HUES64 (cell line): ENCODE measurements around the gene ANXA9.

Experiments used
- H3K27ac ChIP-seq: 2 replicates; pipeline ENCODE4 v1.7.0; 2013; ENCODE audit warnings: low read depth, low read length, inconsistent platforms
- H3K27me3 ChIP-seq: 2 replicates; pipeline ENCODE4 v1.6.1; 2013; ENCODE audit warnings: mild to moderate bottlenecking, low read length; ENCODE audit not compliant: insufficient read depth
- H3K36me3 ChIP-seq: 2 replicates; pipeline ENCODE4 v1.6.1; 2013; ENCODE audit warnings: mild to moderate bottlenecking, low read length; ENCODE audit not compliant: insufficient read depth
- H3K4me1 ChIP-seq: 2 replicates; pipeline ENCODE4 v1.6.1; 2013; ENCODE audit warnings: mild to moderate bottlenecking, low read length, moderate library complexity; ENCODE audit not compliant: insufficient read depth
- H3K4me3 ChIP-seq: 2 replicates; pipeline ENCODE4 v1.5.1; 2013; ENCODE audit warnings: mild to moderate bottlenecking, low read length, moderate library complexity
- H3K9ac ChIP-seq: 2 replicates; pipeline ENCODE4 v1.6.1; 2013; ENCODE audit warnings: mild to moderate bottlenecking, low read depth, low read length
- H3K9me3 ChIP-seq: 2 replicates; pipeline ENCODE4 v1.6.1; 2013; ENCODE audit warnings: low read depth, low read length; ENCODE audit not compliant: insufficient read depth
- WGBS: fragments of 150-250, 120-280 bp; methylation state at CpG from one replicate; pipeline ENCODE4 v1.1.7; 2013; ENCODE audit warnings: missing lambda C conversion rate; 5-methylcytosine and 5-hydroxymethylcytosine counted together

ANXA9 gene

DNA sequence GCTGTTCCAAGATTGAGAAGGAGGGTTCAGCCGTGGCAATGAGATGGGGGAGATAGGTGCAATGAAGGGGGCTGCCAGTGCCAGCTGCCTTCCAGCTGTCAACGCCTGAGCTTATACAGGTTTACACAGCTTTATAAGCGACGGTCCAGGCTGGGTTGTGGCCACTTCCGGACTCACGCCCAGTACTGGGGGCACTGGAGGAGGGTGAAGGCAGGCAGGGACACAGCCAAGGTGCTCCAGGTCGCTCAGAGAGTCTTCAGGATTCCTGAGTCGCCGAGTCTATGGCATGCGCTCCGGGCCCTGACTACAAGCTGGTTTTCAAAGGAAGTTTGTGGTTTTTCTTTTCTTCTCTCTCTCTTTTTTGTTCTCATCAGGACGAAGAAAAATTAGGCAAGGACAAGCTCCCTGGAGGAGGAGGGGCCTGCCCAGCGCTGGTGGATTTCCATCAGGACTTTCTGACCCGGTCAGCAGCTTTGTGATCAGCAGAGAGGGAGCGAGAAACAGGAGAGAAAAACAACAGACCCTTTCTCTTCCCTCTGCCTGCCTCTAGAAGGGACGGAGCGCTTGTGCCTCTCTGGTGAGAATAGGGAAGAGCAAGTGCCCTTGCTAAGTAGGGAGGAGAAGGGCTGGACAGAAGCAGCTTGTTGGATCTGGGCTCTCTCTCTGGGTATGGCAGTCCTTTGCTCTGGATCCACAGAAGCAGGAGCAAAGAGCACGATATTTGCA, 24.4 kb downstream of the ANXA9 start, which contains the start of gene MINDY1:
TSS of gene MINDY1 (minus strand) at position 576 of the 726 bp plus-strand sequence. CDS start 4,285 bp downstream, outside the sequence.
- Histone ChIP-seq H3K9ac (peak within 1 kb of the TSS; percentile 62), H3K4me1 (peaks cover 22% of the 10 kb centered on the region), H3K27me3 (no peaks in the 10 kb centered on the region), H3K27ac (peak within 1 kb of the TSS; percentile 68; the same call in 1 of the 2 replicates), H3K36me3 (no peaks in the 10 kb centered on the region), H3K9me3 (no peaks in the 10 kb centered on the region), H3K4me3 (peak within 1 kb of the TSS; percentile 83)
- whole genome bisulfite sequencing, result 13% methylated on average over 18 of the region's 18 CpGs

DNA sequence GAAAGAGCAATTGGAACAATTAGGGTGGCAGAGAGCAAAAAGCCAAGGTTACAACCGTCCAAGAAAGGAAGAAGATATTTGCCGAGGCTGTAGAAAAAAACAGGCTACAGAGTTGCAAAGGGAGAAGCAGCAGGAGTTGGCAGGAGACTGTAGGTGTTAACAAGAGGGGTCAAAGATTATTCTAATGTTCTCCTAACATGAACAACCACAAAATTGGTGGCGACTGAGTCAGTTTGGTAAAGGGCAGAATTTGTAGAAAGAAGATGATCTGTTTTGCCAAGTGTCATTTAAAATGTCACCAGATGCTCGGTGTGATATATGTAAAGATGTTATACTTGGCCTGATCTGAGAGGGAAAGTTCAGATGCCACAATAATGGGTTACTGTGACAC, 25.8 kb downstream of the ANXA9 start:
- H3K4me1 ChIP-seq, result peaks cover 22% of the 10 kb centered on the region
- no peaks in the 10 kb centered on the region for H3K36me3 ChIP-seq
- H3K4me3 ChIP-seq, result peak overlapping the region; percentile 83
- peak overlapping the region; percentile 62 for H3K9ac ChIP-seq
- no peaks in the 10 kb centered on the region for H3K9me3 ChIP-seq
- 29% methylated on average over 4 of the region's 4 CpGs for WGBS
- H3K27ac ChIP-seq, result peak overlapping the region; percentile 68; the same call in 1 of the 2 replicates
- no peaks in the 10 kb centered on the region for H3K27me3 ChIP-seq

DNA sequence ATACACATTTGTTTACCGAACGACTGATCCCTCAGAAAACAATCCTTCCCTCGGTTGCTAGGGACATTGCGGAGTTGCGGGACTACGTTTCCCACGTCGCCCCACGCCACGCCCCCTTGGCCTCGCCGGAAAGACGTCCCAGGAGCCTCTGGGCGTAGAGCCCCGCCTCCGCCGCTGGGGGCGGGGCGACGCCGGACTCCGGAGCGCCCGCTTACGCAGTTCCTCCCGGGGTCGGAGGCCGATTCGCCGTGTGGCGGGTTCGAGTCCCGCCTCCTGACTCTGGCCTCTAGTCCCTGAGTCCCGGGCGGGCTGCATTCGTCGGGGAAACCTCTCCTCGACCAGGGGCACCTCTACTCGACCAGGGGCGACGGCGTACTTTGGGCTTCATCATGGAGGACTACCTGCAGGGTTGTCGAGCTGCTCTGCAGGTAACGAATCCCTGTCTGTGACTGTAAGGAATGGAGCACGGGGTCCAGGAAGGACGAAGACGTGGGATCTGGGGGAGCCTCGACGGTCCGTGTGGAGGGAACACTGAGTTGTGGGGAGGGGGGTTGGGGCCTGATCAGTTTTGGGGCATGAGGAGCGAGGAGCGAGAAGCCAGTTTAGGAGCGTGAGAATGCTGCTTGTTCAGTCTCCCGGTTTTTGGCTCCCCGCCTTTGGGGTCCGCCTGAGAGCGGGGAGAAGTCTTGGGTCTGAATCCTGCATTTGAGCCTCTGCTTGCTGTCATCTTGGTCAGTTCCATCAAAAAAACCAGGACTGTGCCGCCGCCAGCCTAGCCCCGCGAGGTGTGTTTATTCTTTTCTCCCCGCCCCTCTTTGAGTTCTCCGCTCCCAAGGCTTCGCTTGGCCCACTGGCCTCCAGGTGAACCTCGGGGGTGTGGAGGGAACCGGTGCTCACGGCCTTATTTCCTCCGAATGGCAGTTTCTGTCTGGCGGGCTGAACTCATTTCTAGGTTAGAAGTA, 26.4 kb downstream of the ANXA9 start, which contains the start of gene PRUNE1:
TSS of gene PRUNE1 (plus strand) at position 206 of the 962 bp plus-strand sequence. CDS start at position 390, 184 bp downstream.
- peak within 1 kb of the TSS; percentile 68; the same call in 1 of the 2 replicates for H3K27ac ChIP-seq
- H3K36me3 ChIP-seq, result no peaks in the 10 kb centered on the region
- H3K4me3 ChIP-seq, result peak within 1 kb of the TSS; percentile 83
- WGBS, result 2% methylated on average over 68 of the region's 69 CpGs
- peak within 1 kb of the TSS; percentile 74 for H3K9ac ChIP-seq
- peaks cover 22% of the 10 kb centered on the region for H3K4me1 ChIP-seq
- H3K27me3 ChIP-seq, result no peaks in the 10 kb centered on the region
- H3K9me3 ChIP-seq, result no peaks in the 10 kb centered on the region

DNA sequence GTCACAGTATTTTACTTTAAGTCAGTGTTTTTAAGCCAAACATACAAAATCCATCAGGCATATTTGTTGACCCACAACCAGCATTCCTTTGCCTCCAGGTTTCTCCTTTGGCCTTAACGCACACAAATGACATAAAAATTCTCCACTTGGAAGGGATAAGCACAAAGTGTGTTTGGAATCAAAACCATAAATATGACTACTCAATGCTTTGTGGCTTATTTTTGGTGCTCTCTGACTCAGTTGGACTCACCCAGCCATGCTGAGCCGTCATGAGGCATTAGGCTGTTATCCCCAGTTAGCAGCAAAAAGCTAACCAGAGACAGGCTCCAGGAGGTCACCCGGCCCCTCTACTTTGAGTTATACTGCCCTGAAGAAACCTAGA, 27.1 kb downstream of the ANXA9 start:
- Histone ChIP-seq H3K9ac (no peak overlapping the region), H3K4me1 (peaks cover 22% of the 10 kb centered on the region), H3K27me3 (no peaks in the 10 kb centered on the region), H3K36me3 (no peaks in the 10 kb centered on the region), H3K9me3 (no peaks in the 10 kb centered on the region), H3K4me3 (peak overlapping the region; percentile 83), H3K27ac (no peak overlapping the region)
- WGBS, result 76% methylated on average over 3 of the region's 3 CpGs

DNA sequence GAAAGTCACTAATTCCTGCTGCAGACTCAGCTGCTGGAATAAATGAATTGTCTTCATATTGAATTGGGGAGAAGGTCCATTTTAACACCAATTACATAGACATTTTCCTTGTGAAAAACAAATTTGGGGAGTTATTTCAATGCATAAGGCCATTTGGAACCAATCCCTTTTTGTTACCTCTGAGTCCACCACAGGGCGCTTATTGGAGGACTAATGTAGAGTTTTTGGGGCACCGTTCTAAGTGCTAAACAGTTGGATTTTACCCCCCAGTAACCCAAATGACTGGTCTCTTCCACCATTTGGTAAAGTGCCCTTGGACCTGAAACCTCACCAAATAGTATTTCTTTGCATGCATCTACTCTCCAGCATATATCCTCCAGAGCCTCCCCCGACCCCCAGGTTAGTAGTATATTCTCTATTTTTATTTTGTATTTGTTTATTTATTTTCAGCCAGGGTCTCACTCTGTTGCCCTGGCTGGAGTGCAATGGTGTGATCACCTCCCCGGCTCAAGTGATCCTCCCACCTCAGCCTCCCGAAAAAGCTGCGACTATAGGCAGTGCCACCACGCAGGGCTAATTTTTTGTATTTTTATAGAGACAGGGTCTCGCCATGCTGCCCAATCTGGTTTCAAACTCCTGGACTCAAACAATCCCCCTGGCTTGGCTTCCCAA, 27.7 kb downstream of the ANXA9 start:
- H3K36me3 ChIP-seq, result no peaks in the 10 kb centered on the region
- H3K4me1 ChIP-seq, result peaks cover 22% of the 10 kb centered on the region
- H3K4me3 ChIP-seq, result no peak overlapping the region
- H3K9me3 ChIP-seq, result no peaks in the 10 kb centered on the region
- no peaks in the 10 kb centered on the region for H3K27me3 ChIP-seq
- H3K27ac ChIP-seq, result no peak overlapping the region
- WGBS, result 95% methylated on average over 7 of the region's 8 CpGs
- no peak overlapping the region for H3K9ac ChIP-seq

DNA sequence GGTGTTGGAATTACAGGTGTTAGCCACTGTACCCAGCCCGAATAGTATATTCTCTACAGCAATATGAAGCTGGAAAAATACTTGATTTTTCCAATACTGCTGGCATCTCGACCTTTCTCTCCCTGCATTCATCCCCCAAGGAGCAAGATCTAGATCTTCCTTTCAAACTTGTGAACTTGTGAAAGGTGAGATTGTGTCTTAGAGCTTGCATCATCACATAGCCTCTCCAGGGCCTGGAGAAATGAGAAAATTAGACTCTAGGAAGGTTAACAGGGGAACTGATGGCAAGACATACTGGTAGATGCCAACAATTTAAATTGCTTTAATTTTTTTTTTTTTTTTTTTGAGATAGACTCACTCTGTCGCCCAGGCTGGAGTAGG, 28.2 kb downstream of the ANXA9 start:
- WGBS, result 95% methylated on average over 3 of the region's 3 CpGs
- Histone ChIP-seq H3K9ac (no peak overlapping the region), H3K4me1 (peaks cover 21% of the 10 kb centered on the region), H3K27ac (no peak overlapping the region), H3K27me3 (no peaks in the 10 kb centered on the region), H3K9me3 (no peaks in the 10 kb centered on the region), H3K36me3 (no peaks in the 10 kb centered on the region), H3K4me3 (no peak overlapping the region)

DNA sequence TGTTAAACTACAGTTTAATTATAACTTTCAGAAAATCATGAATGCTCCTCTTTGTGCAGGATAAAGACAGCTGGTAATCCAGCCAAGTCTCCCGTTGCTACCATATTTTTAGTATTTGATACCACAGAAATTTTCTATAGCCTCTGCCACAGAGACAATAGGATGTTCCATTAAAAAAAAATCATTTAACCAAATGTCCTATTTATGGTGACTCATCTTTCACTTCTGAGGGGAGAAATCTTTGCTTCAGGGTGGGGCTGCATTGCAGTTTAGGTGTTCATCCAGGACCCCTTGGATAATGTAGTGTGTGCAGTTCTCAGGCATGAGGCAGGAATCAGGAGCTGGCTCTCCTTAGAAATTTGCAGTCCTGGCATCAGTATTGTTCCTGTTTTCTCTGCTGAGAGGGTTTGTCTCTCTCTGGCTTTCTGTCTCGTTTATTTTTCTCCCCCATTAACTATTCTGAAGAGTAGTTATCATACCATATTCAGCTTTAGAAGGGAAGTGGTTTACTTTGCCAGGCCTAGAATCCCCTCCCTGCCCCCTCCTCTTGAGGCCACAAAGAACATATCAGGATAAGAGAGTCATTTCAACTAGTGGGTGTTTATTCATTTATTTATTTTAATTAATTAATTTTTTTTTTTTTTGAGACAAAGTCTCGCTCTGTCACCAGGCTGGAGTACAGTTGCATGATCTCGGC, 29.2 kb downstream of the ANXA9 start:
- Histone ChIP-seq H3K36me3 (no peaks in the 10 kb centered on the region), H3K27me3 (no peaks in the 10 kb centered on the region), H3K9ac (no peak overlapping the region), H3K9me3 (no peaks in the 10 kb centered on the region), H3K4me3 (no peak overlapping the region), H3K4me1 (peaks cover 13% of the 10 kb centered on the region), H3K27ac (no peak overlapping the region)
- WGBS, result 97% methylated on average over 3 of the region's 4 CpGs

DNA sequence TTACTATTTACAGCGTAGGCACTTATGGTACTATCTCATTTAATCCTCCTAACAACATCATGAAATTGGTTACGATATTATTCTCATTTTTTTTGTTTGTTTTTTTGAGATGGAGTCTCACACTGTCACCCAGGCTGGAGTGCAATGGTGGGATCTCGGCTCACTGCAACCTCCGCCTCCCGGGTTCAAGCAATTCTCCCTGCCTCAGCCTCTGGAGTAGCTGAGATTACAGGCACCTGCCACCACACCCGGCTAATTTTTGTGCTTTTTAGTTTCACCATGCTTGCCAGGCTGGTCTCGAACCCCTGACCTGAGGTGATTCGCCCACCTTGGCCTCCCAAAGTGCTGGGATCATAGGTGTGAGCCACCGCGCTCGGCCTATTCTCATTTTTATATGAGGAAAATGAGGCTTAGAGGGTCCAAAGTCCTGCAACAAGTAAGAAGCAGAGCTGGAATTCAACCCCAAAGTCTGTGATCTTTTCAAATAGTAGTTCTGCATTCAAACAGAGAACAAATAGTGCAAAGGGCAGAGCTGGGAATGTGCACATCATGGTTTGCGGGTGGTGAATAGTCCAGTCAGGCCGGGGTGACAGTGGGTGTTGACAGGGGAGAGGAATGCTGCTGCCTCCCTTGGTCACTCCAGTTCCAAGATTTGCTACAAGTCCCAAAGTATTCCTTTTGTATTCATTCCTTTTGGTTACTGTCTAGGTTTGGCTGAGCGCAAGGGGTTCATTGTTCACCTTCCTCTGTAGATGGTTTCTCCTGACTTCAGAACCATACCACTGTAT, 30.8 kb downstream of the ANXA9 start:
- Histone ChIP-seq H3K27ac (no peak overlapping the region), H3K9ac (no peak overlapping the region), H3K27me3 (no peaks in the 10 kb centered on the region), H3K36me3 (peaks cover 2% of the 10 kb centered on the region), H3K9me3 (no peaks in the 10 kb centered on the region), H3K4me3 (no peak overlapping the region), H3K4me1 (peaks cover 5% of the 10 kb centered on the region)
- WGBS, result 95% methylated on average over 14 of the region's 14 CpGs

DNA sequence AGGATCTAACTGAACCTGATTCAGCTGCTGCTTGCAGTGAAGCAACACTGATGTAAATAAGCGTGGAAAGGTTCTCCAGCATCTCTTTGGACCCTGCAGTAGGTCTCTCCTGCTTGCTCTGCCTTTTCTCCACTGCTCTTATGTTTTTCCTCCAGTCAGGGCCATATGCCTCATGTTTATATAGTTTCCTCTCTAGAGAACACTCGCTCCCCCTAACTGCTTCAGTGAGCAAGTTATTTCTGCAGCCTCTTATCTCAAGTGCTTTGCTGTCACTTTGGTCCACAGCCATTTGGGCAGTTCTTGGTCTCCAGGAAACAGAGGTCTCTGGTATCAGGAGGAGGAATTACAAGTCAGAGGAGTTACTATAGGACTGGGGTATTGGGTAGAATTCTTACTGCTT, 31.4 kb downstream of the ANXA9 start:
- Histone ChIP-seq H3K9me3 (no peaks in the 10 kb centered on the region), H3K9ac (no peak overlapping the region), H3K36me3 (peaks cover 8% of the 10 kb centered on the region), H3K27me3 (no peaks in the 10 kb centered on the region), H3K4me1 (peaks cover 3% of the 10 kb centered on the region; the same call in 1 of the 2 replicates), H3K4me3 (no peak overlapping the region), H3K27ac (no peak overlapping the region)
- 94% methylated on average over 2 of the region's 2 CpGs for WGBS
